Upper lobe of left lung (tissue), 4 donors: ENCODE results near the gene IMMP2L.

ENCODE experiments used
- CTCF ChIP-seq, 6 experiments: fragments of 450-650 bp in 4 of 6; fragments of 200-600 bp in 2 of 6; sonication (generic) in 2 of 6; IDR thresholded peaks; one replicate each; pipeline ENCODE4 v1.5.1; 2016 to 2019; ENCODE audit warnings: antibody characterized with exemption in 6 of 6
- POLR2A ChIP-seq, 4 donors: fragments of 450-650 bp; IDR thresholded peaks; one replicate each; pipeline ENCODE4 v1.5.1; 2016 to 2017; ENCODE audit warnings: antibody characterized with exemption in 4 of 4, mild to moderate bottlenecking in 2 of 4
- POLR2AphosphoS5 ChIP-seq, 2 donors: sonication (generic); formaldehyde crosslinking; IDR thresholded peaks; one replicate each; pipeline ENCODE4 v1.5.1; 2017; ENCODE audit warnings: antibody characterized with exemption in 2 of 2

- TF ChIP-seq CTCF (IDR thresholded peaks at IDR 0.05) (no peak), POLR2AphosphoS5 (IDR thresholded peaks at IDR 0.05) (no peak), POLR2A (IDR thresholded peaks at IDR 0.05) (no peak)
Observed at GRCh38 chr7:110775046-110775445, 787.2 kb downstream of the IMMP2L start.
